SK-N-SH (cell line): ENCODE measurements around the gene TIGD7. TPM values are rescaled to one million over a fixed set of nuclear protein-coding genes. Genes with fewer than 3 reads are reported as not detected.
A peak's percentile ranks its signal among the peaks of the same experiment; 100 is the strongest.

Source experiments
- CTCF ChIA-PET: fragments of 300-600, 350-600 bp; formaldehyde crosslinking; extraction: SDS; loops from one replicate; lab custom pipeline; 2021; lab: Yijun Ruan, JAX
- POLR2A ChIA-PET: fragments of 350-600 bp; sonication (Branson Sonifier 250); formaldehyde crosslinking; extraction: SDS; loops from one replicate; lab custom pipeline; 2020; ENCODE audit warnings: antibody characterized with exemption, inconsistent platforms; lab: Yijun Ruan, JAX
- DNase-seq: peaks from one replicate; pipeline ENCODE4 v3.0.0; 2012
- H2AFZ ChIP-seq: fragments of 200-600 bp; sonication (generic); 2 replicates; pipeline ENCODE4 v1.8.1; 2016; ENCODE audit warnings: antibody characterized with exemption, mild to moderate bottlenecking, low read depth
- H3F3A ChIP-seq: fragments of 200-600 bp; sonication (generic); replicated peaks from 2 replicates; pipeline ENCODE3; 2016; ENCODE audit warnings: antibody characterized with exemption, mild to moderate bottlenecking; ENCODE audit not compliant: insufficient read depth
- H3K27ac ChIP-seq, 2 experiments: fragments of 200-500 bp in 1 of 2; fragments of 200-600 bp in 1 of 2; sonication (Bioruptor generic) in 1 of 2; sonication (generic), shearing (Covaris generic) in 1 of 2; 2 replicates each; pipeline versions ENCODE4 v1.5.1 to v1.6.1; 2014 to 2016; ENCODE audit warnings: low read depth in 2 of 2, inconsistent platforms in 1 of 2, low read length in 1 of 2, mild to moderate bottlenecking in 1 of 2, mixed read lengths in 1 of 2
- H3K27me3 ChIP-seq: fragments of 200-600 bp; sonication (generic), shearing (Covaris generic); 2 replicates; pipeline ENCODE4 v1.6.1; 2016; ENCODE audit warnings: mixed run types; ENCODE audit not compliant: insufficient read depth
- H3K36me3 ChIP-seq, 2 experiments: fragments of 200-500 bp in 1 of 2; fragments of 200-600 bp in 1 of 2; sonication (Bioruptor generic) in 1 of 2; sonication (generic) in 1 of 2; replicated peaks in 1 of 2; 2 replicates each; pipeline versions ENCODE3 to v1.5.1; 2014 to 2016; ENCODE audit warnings: low read length in 1 of 2, mild to moderate bottlenecking in 1 of 2; ENCODE audit not compliant: insufficient read depth in 2 of 2, control insufficient read depth in 1 of 2
- H3K4me1 ChIP-seq, 2 experiments: fragments of 200-500 bp in 1 of 2; fragments of 200-600 bp in 1 of 2; sonication (Bioruptor generic) in 1 of 2; sonication (generic), shearing (Covaris generic) in 1 of 2; 2 replicates each; pipeline versions ENCODE4 v1.5.1 to v1.6.1; 2014 to 2016; ENCODE audit warnings: low read depth in 1 of 2, low read length in 1 of 2, mixed run types in 1 of 2; ENCODE audit not compliant: insufficient read depth in 2 of 2, control insufficient read depth in 1 of 2
- H3K4me2 ChIP-seq: fragments of 200-600 bp; sonication (generic), shearing (Covaris generic); 2 replicates; pipeline ENCODE4 v1.6.1; 2017; ENCODE audit warnings: mixed run types
- H3K4me3 ChIP-seq, 2 experiments: fragments of 200-500 bp in 1 of 2; fragments of 200-600 bp in 1 of 2; sonication (Bioruptor generic) in 1 of 2; sonication (generic), shearing (Covaris generic) in 1 of 2; 2 replicates each; pipeline versions ENCODE4 v1.5.1 to v1.8.1; 2014 to 2016; ENCODE audit warnings: low read depth in 2 of 2, inconsistent platforms in 1 of 2, low read length in 1 of 2, mild to moderate bottlenecking in 1 of 2, mixed read lengths in 1 of 2, moderate library complexity in 1 of 2
- H3K79me2 ChIP-seq: fragments of 200-600 bp; sonication (generic); 2 replicates; pipeline ENCODE4 v1.8.1; 2017; ENCODE audit warnings: mild to moderate bottlenecking; ENCODE audit not compliant: insufficient read depth
- H3K9ac ChIP-seq: fragments of 200-600 bp; sonication (generic); 2 replicates; pipeline ENCODE4 v1.6.1; 2017; ENCODE audit warnings: mixed run types
- H3K9me2 ChIP-seq: fragments of 200-600 bp; sonication (generic); 2 replicates; pipeline ENCODE4 v1.6.1; 2017; ENCODE audit warnings: mixed run types
- H3K9me3 ChIP-seq: fragments of 200-600 bp; sonication (generic); 2 replicates; pipeline ENCODE4 v1.6.1; 2017; ENCODE audit warnings: mixed run types, mild to moderate bottlenecking, moderate library complexity
- H4K20me1 ChIP-seq: fragments of 200-600 bp; sonication (generic); 2 replicates; pipeline ENCODE4 v1.6.1; 2017; ENCODE audit warnings: mild to moderate bottlenecking, mixed run types; ENCODE audit not compliant: insufficient read depth
- CHD2 ChIP-seq: fragments of 150-350 bp; IDR thresholded peaks from 2 replicates; pipeline ENCODE4 v1.6.1; 2018; ENCODE audit warnings: low read length; ENCODE audit not compliant: partially characterized antibody
- EZH2phosphoT487 ChIP-seq: fragments of 200-600 bp; sonication (generic); IDR thresholded peaks from 2 replicates; pipeline ENCODE4 v1.6.1; 2017; ENCODE audit warnings: low read depth, mixed run types, mild to moderate bottlenecking, antibody characterized with exemption, moderate library complexity, borderline replicate concordance
- IRF3 ChIP-seq: fragments of 150-350 bp; IDR thresholded peaks from 2 replicates; pipeline ENCODE4 v1.6.1; 2016; ENCODE audit warnings: mild to moderate bottlenecking, low read depth, low read length
- JUND ChIP-seq: IDR thresholded peaks from 2 replicates; pipeline ENCODE4 v1.4.0; 2012
- RCOR1 ChIP-seq: fragments of 150-350 bp; IDR thresholded peaks from 2 replicates; pipeline ENCODE4 v1.6.1; 2017; ENCODE audit warnings: antibody characterized with exemption, low read length
- TAF1 ChIP-seq: IDR thresholded peaks from 2 replicates; pipeline ENCODE4 v1.6.1; 2012; ENCODE audit warnings: low read depth, mild to moderate bottlenecking, low read length, moderate library complexity, borderline replicate concordance
- ZBTB33 ChIP-seq: IDR thresholded peaks from 2 replicates; pipeline ENCODE4 v1.4.0; 2012; ENCODE audit warnings: low read depth, borderline replicate concordance
- WGBS: methylation state at CpG from one replicate; pipeline ENCODE4 v1.1.6; 2017; ENCODE audit warnings: low lambda C conversion rate; 5-methylcytosine and 5-hydroxymethylcytosine counted together
- polyA plus RNA-seq, 3 experiments: library from polyadenylated mRNA; depleted of rRNA; stranded (reverse); fragments of >200 nt; gene quantifications; 2 replicates each; pipeline ENCODE4 v1.2.3, GENCODE V29; 2012

TIGD7 gene
- polyA plus RNA-seq, 1 of the 3 experiments (the other 2 are of a cell fraction), result 1.2 TPM

DNA sequence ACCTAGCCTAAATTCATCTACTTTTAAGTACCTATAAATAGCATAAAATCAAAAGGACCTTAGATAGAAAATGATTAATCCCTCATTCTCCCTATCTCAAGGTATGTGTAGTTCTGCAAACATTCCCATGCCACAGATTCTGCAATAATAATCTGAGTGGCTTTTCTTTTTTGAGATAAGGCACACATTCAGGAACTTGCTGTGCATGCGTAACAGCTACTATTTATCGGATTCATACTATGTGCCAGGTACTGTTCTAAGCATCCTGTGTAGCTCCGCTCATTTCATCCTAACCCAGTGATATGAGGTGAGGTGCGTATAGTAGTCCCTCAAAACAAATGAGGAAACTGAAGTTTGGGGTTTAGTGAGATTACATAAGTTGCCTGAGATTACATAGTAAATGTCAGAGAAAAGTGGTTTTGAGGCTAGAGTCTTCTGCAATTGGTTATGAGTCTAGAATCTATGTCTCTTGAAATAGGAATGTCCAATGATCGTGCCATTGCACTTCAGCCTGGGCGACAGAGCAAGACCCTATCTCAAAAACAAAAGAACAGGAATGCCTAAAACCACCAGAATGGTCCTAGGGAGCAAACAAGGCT lies 23.9 kb downstream of the TIGD7 start:
- no peak for DNase-seq
- peaks cover 7 to 18% of the 10 kb centered on the region in 2 experiments for H3K4me1 ChIP-seq
- TF ChIP-seq RCOR1 (no peak), JUND (no peak), IRF3 (no peak)
- TF ChIP-seq, all 33 proteins: peak for 0
- POLR2A ChIA-PET, result no interaction called here
- 0 out of 2 replicates have a peak overlapping the region, but pooled peaks have one; percentile 96 for H2AFZ ChIP-seq
- H3K9me3 ChIP-seq, result no peaks in the 10 kb centered on the region
- CTCF ChIA-PET, result interaction anchor here (1.1 kb wide), 1 partner anchor 15 kb away, joined by 3 read pairs; no protein-coding TSS in a partner anchor
- WGBS, result 97% methylated on average over 6 of the region's 6 CpGs
- H4K20me1 ChIP-seq, result 0 out of 2 replicates have a peak, but pooled peaks cover 5% of the 10 kb centered on the region
- peaks cover 14% of the 10 kb centered on the region; the same call in 1 of the 2 replicates for H3K27me3 ChIP-seq
- no peak overlapping the region for H3K4me3 ChIP-seq
- H3K9ac ChIP-seq, result 0 out of 2 replicates have a peak overlapping the region, but pooled peaks have one; percentile 76
- H3K79me2 ChIP-seq, result peaks cover 30% of the 10 kb centered on the region
- peaks cover 13 to 20% of the 10 kb centered on the region in 2 experiments for H3K36me3 ChIP-seq
- H3F3A ChIP-seq, result peaks cover 4% of the 10 kb centered on the region
- H3K4me2 ChIP-seq, result peak overlapping the region; percentile 99
- no peaks in the 10 kb centered on the region for H3K9me2 ChIP-seq
- H3K27ac ChIP-seq, result no peak overlapping the region; a peak in 1 of 4 replicates

DNA sequence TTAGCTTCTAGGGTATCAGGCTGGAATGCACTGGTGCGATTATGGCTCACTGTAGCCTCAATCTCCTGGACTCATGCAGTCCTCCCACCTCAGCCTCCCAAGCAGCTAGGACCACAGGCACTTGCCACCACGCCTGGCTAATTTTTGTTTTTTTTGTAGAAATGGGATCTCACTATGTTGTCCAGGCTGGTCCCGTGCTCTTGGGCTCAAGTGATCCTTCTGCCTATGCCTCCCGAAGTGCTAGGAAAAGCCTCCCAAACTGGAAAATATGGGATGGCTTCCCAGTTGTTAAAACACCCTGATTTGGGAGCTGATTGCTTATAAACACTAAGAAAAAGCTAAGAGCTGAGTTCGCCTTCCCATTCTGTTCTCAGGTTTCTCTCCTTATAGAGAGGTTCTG lies 28.6 kb downstream of the TIGD7 start:
- H3K36me3 ChIP-seq, result no peaks in the 10 kb centered on the region
- TF ChIP-seq CHD2, result no peak
- no peak for TF ChIP-seq TAF1
- TF ChIP-seq EZH2phosphoT487, result no peak
- TF ChIP-seq ZBTB33, result no peak
- TF ChIP-seq, all 33 proteins: peak for 0
- H3F3A ChIP-seq, result peaks cover 4% of the 10 kb centered on the region
- no peak overlapping the region for H3K27ac ChIP-seq
- no peak overlapping the region for H2AFZ ChIP-seq
- peaks cover 0 to 2% of the 10 kb centered on the region in 2 experiments; a peak in 1 of 4 replicates for H3K4me1 ChIP-seq
- no peaks in the 10 kb centered on the region for H3K79me2 ChIP-seq
- no peak for DNase-seq
- ChIA-PET POLR2A (interaction anchor here (0.6 to 1.5 kb wide), 2 partner anchors 13 to 161 kb away, joined by 3 to 5 read pairs; no protein-coding TSS in a partner anchor), CTCF (interaction anchor here (1.8 kb wide), 1 partner anchor 10 kb away, joined by 7 read pairs; no protein-coding TSS in a partner anchor)
- H3K9ac ChIP-seq, result no peak overlapping the region
- WGBS, result 22% methylated on average over 5 of the region's 5 CpGs
- no peak overlapping the region for H3K4me2 ChIP-seq
- H3K27me3 ChIP-seq, result peaks cover 24% of the 10 kb centered on the region; the same call in 1 of the 2 replicates
- H3K4me3 ChIP-seq, result no peak overlapping the region
- H3K9me3 ChIP-seq, result no peaks in the 10 kb centered on the region
- no peaks in the 10 kb centered on the region for H3K9me2 ChIP-seq
- H4K20me1 ChIP-seq, result no peaks in the 10 kb centered on the region
